Uterus (tissue), 4 donors: ENCODE data around the gene BAIAP2. TPM values are rescaled to one million over a fixed set of nuclear protein-coding genes. Genes with fewer than 3 reads are reported as not detected.
A peak's percentile ranks its signal among the peaks of the same experiment; 100 is the strongest.

Source experiments
- DNase-seq, 2 donors: peaks; one replicate each; pipeline ENCODE4 v3.0.0-alpha.2; 2019 to 2020
- H3K27ac ChIP-seq, 2 donors: fragments of 200-600 bp; sonication (generic); 1 replicate in 1 of 2; 2 replicates in 1 of 2; pipeline ENCODE4 v1.5.1; 2016 to 2018
- H3K27me3 ChIP-seq, 2 donors: fragments of 200-600 bp; sonication (generic); one replicate each; pipeline ENCODE4 v1.5.1; 2018 to 2019; ENCODE audit warnings: control low read depth in 1 of 2
- H3K36me3 ChIP-seq, 2 donors: fragments of 200-600 bp; sonication (generic); one replicate each; pipeline ENCODE4 v1.5.1; 2019; ENCODE audit warnings: control low read depth in 1 of 2
- H3K4me1 ChIP-seq, 2 donors: fragments of 200-600 bp; sonication (generic); one replicate each; pipeline ENCODE4 v1.5.1; 2018 to 2019; ENCODE audit warnings: control low read depth in 1 of 2
- H3K4me3 ChIP-seq, 2 donors: fragments of 200-600 bp; sonication (generic); 1 replicate in 1 of 2; 2 replicates in 1 of 2; pipeline ENCODE4 v1.5.1; 2018 to 2019; ENCODE audit warnings: mild to moderate bottlenecking in 1 of 2
- H3K9me3 ChIP-seq, 2 donors: fragments of 200-600 bp; sonication (generic); one replicate each; pipeline ENCODE4 v1.5.1; 2019; ENCODE audit warnings: control low read depth in 1 of 2
- CTCF ChIP-seq, 4 experiments: fragments of 200-600 bp in 2 of 4; fragments of 450-650 bp in 2 of 4; sonication (generic) in 2 of 4; IDR thresholded peaks; one replicate each; pipeline ENCODE4 v1.5.1; 2016 to 2019; ENCODE audit warnings: antibody characterized with exemption in 4 of 4, mild to moderate bottlenecking in 2 of 4, moderate library complexity in 1 of 4
- POLR2A ChIP-seq, 2 donors: fragments of 450-650 bp; IDR thresholded peaks; one replicate each; pipeline ENCODE4 v1.6.1; 2016; ENCODE audit warnings: antibody characterized with exemption in 2 of 2, mild to moderate bottlenecking in 1 of 2, moderate library complexity in 1 of 2
- intact Hi-C: fragments of 100-400 bp; cut with DNase I; formaldehyde crosslinking; loops from one replicate; pipeline ENCODE4 v1.15.1; 2023; ENCODE audit warnings: low total_unique reads
- total RNA-seq, 4 donors: library from RNA; depleted of rRNA in 3 of 4; stranded (reverse); fragments of >200 nt in 3 of 4; gene quantifications; one replicate each; pipeline versions ENCODE4 v1.1.0 to v1.2.4, GENCODE V29; 2014 to 2023
- donor health status: DM: yes; HTN: yes; CAD: no.

Gene BAIAP2
- total RNA-seq, 4 donors from 2014 or later, result 16.5 to 70.7 (median 45.8) TPM

- H3K4me3 ChIP-seq, result no peak overlapping the region
- H3K27ac ChIP-seq, result peak overlapping the region; percentile 60 to 64
- TF ChIP-seq POLR2A (IDR thresholded peaks at IDR 0.05) (no peak), CTCF (IDR thresholded peaks at IDR 0.05) (no peak)
- intact Hi-C loops, result no loop called here
- no peaks in the 10 kb centered on the region for H3K27me3 ChIP-seq
- H3K9me3 ChIP-seq, result no peaks in the 10 kb centered on the region
- peak in 1 of 2 donors; percentile 46 for DNase-seq
- peaks cover 3 to 22% of the 10 kb centered on the region in 2 donors for H3K4me1 ChIP-seq
- H3K36me3 ChIP-seq, result no peaks in the 10 kb centered on the region
Measured at GRCh38 chr17:81043725-81044427, 8.9 kb downstream of the BAIAP2 start.

GRCh38 chr17:81044428-81044763, 9.4 kb downstream of the BAIAP2 start:
- H3K9me3 ChIP-seq, result no peaks in the 10 kb centered on the region
- no peaks in the 10 kb centered on the region for H3K36me3 ChIP-seq
- H3K27ac ChIP-seq, result peak overlapping the region; percentile 60 to 64
- intact Hi-C loops, result no loop called here
- no peaks in the 10 kb centered on the region for H3K27me3 ChIP-seq
- TF ChIP-seq CTCF (IDR thresholded peaks at IDR 0.05) (no peak), POLR2A (IDR thresholded peaks at IDR 0.05) (no peak)
- peaks cover 3 to 22% of the 10 kb centered on the region in 2 donors for H3K4me1 ChIP-seq
- H3K4me3 ChIP-seq, result no peak overlapping the region
- DNase-seq, result no peak

- Histone ChIP-seq H3K4me1 (peaks cover 3 to 18% of the 10 kb centered on the region in 2 donors), H3K4me3 (no peak overlapping the region), H3K27ac (peak overlapping the region; percentile 60 to 64), H3K9me3 (no peaks in the 10 kb centered on the region), H3K27me3 (no peaks in the 10 kb centered on the region), H3K36me3 (no peaks in the 10 kb centered on the region)
- no peak for TF ChIP-seq POLR2A (IDR thresholded peaks at IDR 0.05)
- TF ChIP-seq CTCF (IDR thresholded peaks at IDR 0.05), result no peak
- intact Hi-C loops, result no loop called here
- peak; percentile 79 for DNase-seq
Measured at GRCh38 chr17:81044764-81045589, 10.0 kb downstream of the BAIAP2 start.

- Histone ChIP-seq H3K27ac (peak overlapping the region; percentile 60 to 64), H3K9me3 (no peaks in the 10 kb centered on the region), H3K4me1 (peaks cover 3 to 16% of the 10 kb centered on the region in 2 donors), H3K36me3 (no peaks in the 10 kb centered on the region), H3K27me3 (no peaks in the 10 kb centered on the region), H3K4me3 (no peak overlapping the region)
- intact Hi-C loops, result no loop called here
- DNase-seq, result no peak
- TF ChIP-seq CTCF (IDR thresholded peaks at IDR 0.05) (no peak), POLR2A (IDR thresholded peaks at IDR 0.05) (no peak)
Measured at GRCh38 chr17:81045590-81046095, 10.7 kb downstream of the BAIAP2 start.
